NCI-H69 (cell line): Measurements from ENCODE around the gene RFTN1.
A peak's percentile ranks its signal among the peaks of the same experiment; 100 is the strongest.

Experiments
- DNase-seq: peaks from one replicate; lab custom pipeline; 2025; lab: John Stamatoyannopoulos, UW

RFTN1 gene

GRCh38 chr3:16302082-16302631, 211.3 kb downstream of the RFTN1 start:
- no peak for DNase-seq

- DNase-seq = no peak
These were observed 212.0 kb downstream of the RFTN1 start for GRCh38 chr3:16301507-16301906.

- no peak for DNase-seq
These were observed 212.6 kb downstream of the RFTN1 start for GRCh38 chr3:16300881-16301359.

DNA sequence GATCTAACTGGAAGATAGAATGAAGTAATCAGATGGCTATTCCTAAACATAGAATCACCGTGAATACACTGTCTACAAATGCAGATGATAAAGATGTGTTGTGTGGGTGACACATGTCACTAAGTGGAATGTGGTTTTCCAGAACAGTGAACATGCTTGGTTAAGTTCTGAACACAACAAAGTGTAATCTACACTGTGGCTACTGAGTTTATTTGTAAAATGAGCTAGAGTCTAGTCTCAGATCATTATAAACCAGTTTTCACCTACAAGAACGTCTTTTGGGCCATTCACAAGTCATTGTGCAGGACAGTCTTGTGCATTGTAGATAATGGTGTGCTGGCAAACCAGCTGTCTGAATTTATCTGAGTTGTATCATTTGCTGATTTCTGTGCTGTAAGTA, 213.2 kb downstream of the RFTN1 start:
- no peak for DNase-seq

DNA sequence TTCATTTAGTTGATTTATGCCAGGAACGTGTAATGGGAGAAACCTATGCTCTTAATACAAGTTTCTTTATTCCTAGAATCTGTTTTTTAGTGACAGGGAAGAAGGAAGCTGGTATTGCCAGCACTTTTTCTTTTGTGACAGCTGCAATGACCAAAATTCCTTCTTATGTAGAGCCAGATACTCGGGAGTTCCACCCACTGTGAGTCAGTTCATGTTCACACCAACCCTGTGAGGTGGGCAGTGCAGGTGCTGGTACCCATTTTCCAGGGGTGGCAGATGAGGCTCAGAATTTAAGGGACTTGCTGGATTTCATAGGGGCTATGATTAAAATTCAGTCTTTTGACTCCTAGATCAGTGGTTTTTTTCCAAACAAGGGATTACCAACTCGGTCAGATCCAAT, 213.8 kb downstream of the RFTN1 start:
- DNase-seq = no peak

- no peak for DNase-seq
These were observed 214.6 kb downstream of the RFTN1 start for GRCh38 chr3:16298891-16299290.

DNA sequence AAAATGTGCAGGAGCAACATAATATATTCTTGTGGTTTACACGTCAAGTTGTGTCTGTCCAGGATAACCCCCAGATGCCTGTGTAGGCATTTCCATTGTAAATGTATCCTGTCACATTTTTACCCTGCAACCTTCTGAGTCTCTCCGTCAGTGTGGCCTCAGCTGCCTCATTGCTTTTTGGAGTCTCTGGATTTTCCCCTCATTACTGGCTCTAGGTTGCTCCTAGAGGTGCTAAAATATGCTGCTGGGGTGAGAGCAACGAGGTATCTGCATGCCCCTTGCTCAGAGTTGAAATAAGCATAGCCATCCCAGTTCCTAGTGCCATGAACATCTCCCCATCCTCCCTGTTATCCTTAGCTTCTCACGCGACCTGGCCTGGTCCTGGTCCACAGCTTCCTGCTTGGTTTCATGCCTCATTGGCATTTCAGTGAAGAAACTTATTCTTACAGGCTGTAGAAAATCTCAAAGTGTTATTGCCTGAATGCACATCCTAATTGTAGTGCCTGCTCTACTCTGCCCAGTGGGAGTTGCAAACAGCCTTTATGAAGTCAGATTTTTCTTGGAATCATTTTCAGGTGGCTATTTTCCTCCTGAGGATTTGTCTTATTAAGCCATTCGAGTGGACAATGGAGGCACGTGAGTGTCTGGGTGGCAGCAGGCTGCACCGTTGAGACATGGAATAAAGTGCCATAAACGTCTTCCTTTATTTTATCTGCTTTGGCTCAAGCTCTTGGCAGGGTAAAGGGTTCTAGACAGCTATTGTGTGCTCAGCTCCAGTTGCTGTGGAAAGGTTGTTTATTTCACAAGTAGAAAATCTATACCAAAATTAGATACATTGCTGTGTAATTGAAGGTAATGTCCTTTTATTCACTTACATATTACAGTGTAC, 215.3 kb downstream of the RFTN1 start:
- no peak for DNase-seq

- no peak for DNase-seq
These were observed 218.1 kb downstream of the RFTN1 start for GRCh38 chr3:16295298-16295890.

DNA sequence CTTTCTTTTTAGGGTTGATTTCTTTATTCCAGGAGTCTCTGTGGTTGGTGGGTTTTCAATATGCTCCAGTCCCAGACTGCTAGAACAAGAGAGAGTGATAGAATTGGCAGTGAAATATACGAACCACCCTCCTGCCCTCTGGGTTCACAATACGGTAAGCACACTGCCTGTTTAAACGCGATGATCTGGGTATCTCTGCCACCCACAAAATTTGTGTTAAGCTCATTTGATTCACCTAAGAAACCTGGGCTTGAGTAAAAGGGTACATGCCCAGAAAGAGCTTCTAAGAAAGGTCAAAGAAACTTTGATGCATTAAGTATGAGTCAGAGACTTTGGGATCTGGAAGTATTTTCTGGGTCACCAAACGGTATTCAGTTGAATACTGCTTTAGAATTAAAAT, 218.7 kb downstream of the RFTN1 start:
- no peak for DNase-seq

GRCh38 chr3:16290827-16291196, 222.7 kb downstream of the RFTN1 start:
- DNase-seq = no peak

DNA sequence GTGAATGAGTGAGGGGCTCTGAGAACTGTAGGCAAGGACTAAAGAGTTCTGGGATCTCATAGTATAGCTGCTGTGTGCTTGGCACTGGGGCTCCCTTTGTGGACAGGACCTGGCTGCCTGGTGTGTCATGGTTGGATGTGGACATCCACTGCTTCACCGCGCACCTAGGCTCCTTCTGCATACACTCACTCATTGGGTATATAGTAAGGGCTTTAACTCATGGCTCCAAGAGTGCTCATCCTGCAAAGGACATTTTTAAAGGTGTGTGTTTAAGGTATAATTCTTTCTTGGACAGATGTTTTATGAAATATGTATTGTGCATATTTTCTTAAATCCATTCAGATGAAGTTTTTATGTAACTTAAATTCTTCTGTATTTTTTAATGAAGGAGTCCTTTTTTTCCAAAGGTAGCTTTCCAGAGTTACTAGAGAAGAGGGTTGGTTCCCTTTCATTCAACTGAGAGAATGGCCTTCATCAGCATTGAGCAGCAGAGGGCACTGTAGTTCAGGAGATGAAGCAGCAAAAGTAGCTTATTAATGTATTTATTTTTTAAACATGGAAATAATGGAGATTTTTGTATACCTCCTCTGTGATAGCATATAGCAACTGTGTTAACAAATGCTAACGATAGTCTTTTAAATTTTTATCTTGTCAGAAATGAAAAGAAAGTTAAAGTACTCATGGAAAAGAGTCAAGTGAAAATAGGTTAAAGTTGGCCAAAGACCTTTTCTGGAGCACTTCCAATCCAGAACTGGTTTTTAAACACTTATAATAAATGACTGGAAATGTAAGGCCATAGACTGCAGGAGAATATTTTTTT, 223.3 kb downstream of the RFTN1 start:
- peak; percentile 40 for DNase-seq

DNA sequence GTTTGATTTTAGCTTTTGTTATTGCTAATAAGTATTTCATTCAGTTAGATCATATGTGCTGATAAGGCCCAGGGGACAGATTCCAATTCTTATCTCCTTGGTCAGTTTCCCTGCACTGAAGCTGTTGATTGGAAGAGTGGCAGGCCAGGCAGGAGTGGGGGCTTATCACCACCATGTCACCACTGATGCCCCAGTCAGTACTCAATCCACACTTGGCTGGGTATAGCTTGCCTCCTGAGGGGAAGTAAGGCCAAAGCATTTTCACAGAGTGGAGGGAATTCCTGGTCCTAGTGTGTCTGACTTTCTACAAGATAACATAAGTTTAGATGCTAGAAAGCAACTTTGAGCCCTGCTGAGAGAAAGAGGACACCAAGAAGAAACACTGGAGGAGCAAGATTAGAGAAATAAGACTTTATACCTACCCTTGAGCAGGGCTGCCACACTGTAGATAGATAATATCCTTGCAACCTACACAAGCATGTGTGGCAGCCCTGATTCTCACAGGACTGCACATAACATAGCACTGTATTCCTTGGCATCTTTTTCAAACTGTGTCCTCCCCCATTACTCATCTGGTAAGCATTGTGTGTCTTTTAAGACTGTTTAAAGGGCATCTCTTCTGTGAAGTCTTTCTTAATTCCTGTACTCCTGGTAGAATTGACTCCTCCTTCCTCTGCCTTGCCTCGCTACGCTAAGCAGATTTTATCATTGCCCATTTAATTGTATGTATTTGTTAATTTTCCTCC, 224.2 kb downstream of the RFTN1 start:
- DNase-seq = no peak

- no peak for DNase-seq
These were observed 224.8 kb downstream of the RFTN1 start for GRCh38 chr3:16288664-16289063.

GRCh38 chr3:16286751-16287543, 226.6 kb downstream of the RFTN1 start:
- no peak for DNase-seq

- DNase-seq = no peak
These were observed 227.3 kb downstream of the RFTN1 start for GRCh38 chr3:16286161-16286560.

DNA sequence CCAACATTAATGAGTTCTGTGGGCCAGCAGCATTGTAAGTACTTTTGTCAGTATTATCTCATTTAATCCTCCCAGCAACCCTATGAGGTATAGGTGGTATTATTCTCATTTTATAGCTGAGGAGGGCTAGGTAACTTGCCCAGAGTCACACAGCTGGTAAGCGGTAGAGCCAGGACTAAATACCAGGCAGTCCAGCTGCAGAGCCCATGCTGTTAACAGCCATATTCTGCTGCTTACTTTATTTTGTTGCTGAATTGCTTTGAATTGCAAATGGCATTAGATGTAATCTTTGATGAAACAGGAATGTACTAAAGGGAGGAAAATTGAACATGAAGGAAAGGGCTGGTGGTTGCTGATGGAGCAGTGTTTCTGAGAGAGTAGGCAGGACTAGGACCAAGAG, 228.9 kb downstream of the RFTN1 start:
- no peak for DNase-seq

DNA sequence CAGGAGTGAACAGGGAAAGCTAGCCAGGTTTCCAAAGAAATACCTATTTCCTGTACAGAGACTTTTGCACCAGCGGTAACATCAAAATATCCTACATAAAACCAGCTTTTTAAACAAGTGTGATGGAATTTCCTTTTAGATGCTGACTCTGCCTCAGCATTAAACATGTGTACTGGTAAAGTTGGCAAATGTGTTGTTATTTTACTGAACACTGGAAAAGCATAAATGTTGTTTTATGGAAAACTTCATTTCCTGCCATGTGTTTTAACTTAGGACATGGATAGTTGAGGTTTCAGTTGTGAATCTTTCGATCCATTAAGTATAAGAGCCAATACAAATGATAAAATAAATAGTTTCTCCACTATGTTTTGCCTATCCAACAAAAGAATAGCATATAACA, 232.8 kb downstream of the RFTN1 start:
- DNase-seq = no peak

DNA sequence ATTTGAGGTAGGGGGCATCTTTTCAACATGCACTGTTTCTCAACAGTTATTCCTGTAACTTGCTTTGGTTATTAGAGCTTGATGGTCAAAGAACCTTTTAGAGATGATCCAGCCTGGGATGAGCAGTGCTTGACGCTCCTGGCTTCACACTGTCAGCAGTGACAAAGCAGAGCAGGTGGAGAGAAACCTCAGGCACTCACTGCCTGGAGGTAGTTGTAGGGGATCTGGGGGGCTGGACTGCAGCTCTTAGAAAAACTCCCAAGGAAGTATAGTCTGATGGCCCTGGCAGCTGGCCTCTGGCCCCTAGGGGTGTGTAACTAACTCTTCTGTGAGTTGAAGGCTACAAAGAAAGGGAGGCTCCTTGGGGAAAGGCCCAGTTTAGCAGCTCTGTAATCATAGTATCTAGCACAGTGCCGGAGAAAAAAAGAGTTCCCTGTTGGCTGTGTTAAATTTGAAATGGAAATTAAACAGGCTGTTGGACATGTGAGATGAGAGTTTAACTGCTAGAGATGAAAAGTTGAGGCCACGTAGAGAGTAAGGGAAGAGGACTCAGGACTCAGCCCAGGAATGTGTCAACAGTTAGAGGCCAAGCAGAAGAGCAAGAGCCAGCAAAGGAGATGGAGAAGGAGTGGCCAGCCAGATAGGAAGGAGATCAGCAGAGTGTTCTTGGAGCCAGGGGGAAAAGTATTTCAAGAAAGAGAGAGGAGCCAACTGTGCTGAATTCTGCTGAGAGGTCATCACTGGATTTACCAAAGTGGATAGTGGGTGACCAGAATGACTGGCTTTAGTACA, 234.3 kb downstream of the RFTN1 start:
- DNase-seq = no peak

DNA sequence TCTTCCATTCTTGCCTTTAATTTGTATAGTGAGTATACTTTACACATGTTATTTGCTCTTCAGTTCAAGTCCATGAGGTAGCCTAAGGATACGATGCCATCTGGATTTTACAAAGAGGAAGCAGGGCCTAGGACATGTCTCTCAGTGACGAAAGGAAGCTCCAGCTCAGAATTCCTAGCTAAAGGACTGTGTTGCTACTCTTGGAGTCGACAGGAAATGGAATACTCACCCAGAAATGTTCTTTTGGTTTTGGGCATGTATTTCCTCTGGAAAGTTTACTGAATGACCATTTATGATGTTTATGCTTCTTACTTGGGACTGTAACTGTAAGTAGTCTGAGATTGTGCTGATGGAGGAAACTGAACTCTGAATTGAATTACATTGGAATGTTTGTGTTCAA, 236.0 kb downstream of the RFTN1 start:
- no peak for DNase-seq

DNA sequence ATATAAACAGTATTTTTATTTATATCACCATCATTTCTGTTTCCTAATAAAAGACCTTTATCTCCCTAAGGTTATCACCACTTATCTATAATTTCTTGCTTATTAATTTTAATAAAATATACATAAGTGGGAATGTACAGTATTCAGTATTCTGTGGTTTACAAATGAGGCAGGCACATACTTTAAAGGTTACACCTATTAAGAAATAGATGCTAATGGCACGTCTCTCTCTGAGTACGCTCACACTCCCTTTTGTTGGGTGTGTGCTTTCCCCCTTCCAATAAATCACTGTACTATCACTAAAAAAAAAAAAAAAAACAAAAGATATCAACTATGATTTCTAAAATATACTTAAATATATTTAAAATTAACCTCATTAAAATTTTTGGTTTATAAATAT, 239.6 kb downstream of the RFTN1 start:
- no peak for DNase-seq
